Calu3 (cell line): Measurements from ENCODE around the gene KCNA5. TPM values are rescaled to one million over a fixed set of nuclear protein-coding genes. Genes with fewer than 3 reads are reported as not detected.

Experiments
- BruUV-seq: library from RNA; stranded (reverse); fragments of 400-500 nt; replicated peaks from 2 replicates; lab custom pipeline; 2021; lab: Mats Ljungman, UMichigan
- CTCF ChIA-PET: fragments of 300-600 bp; sonication (Branson Sonifier 250); formaldehyde crosslinking; loops from one replicate; lab custom pipeline; 2022; ENCODE audit warnings: antibody characterized with exemption; lab: Charles Lee
- DNase-seq: peaks from one replicate; pipeline ENCODE4 v3.0.0; 2022
- H3K27ac Mint-ChIP-seq: one replicate; pipeline ENCODE4 v1.8.0; 2022; ENCODE audit warnings: mixed read lengths; ENCODE audit not compliant: unreplicated experiment
- H3K27me3 Mint-ChIP-seq: one replicate; pipeline ENCODE4 v1.8.0; 2022; ENCODE audit warnings: mixed read lengths; ENCODE audit not compliant: unreplicated experiment
- H3K36me3 Mint-ChIP-seq: one replicate; pipeline ENCODE4 v1.8.0; 2022; ENCODE audit warnings: mild to moderate bottlenecking, moderate library complexity, mixed read lengths; ENCODE audit not compliant: insufficient read depth, unreplicated experiment
- H3K4me1 Mint-ChIP-seq: one replicate; pipeline ENCODE4 v1.8.0; 2022; ENCODE audit warnings: mild to moderate bottlenecking, low read depth, mixed read lengths; ENCODE audit not compliant: unreplicated experiment
- H3K4me3 Mint-ChIP-seq: one replicate; pipeline ENCODE4 v1.8.0; 2022; ENCODE audit warnings: mild to moderate bottlenecking, low read depth, moderate library complexity, mixed read lengths; ENCODE audit not compliant: unreplicated experiment
- H3K9me3 Mint-ChIP-seq: one replicate; pipeline ENCODE4 v1.8.0; 2022; ENCODE audit warnings: low read depth, mixed read lengths; ENCODE audit not compliant: unreplicated experiment
- intact Hi-C: fragments of 100-400 bp; cut with micrococcal nuclease; formaldehyde crosslinking; loops from one replicate; pipeline ENCODE4 v1.10.0; 2022; ENCODE audit not compliant: unreplicated experiment
- total RNA-seq: library from RNA; stranded (reverse); gene quantifications from 2 replicates; pipeline ENCODE4 v1.2.3, GENCODE V29; 2022
- TF ChIP-seq, protein P1 (sequence below): fragments of 200-600 bp; IDR thresholded peaks from one replicate; pipeline ENCODE4 v1.8.0; 2022; ENCODE audit warnings: antibody characterized with exemption; ENCODE audit not compliant: unreplicated experiment

KCNA5 gene
- total RNA-seq, 1 experiment from 2014 or later, result not detected

- intact Hi-C loops, result loop anchor here (1.0 to 10.0 kb wide), 3 partner anchors 62 to 773 kb away; no protein-coding TSS in a partner anchor
- H3K9me3 Mint-ChIP-seq, result no peaks in the 10 kb centered on the region
- H3K27me3 Mint-ChIP-seq, result peaks cover 84% of the 10 kb centered on the region
- H3K4me1 Mint-ChIP-seq, result no peaks in the 10 kb centered on the region
- DNase-seq, result no peak
- CTCF ChIA-PET, result no interaction called here
- no TSS peak for BruUV-seq
- no peak overlapping the region for H3K27ac Mint-ChIP-seq
- TF ChIP-seq, protein P1, sequence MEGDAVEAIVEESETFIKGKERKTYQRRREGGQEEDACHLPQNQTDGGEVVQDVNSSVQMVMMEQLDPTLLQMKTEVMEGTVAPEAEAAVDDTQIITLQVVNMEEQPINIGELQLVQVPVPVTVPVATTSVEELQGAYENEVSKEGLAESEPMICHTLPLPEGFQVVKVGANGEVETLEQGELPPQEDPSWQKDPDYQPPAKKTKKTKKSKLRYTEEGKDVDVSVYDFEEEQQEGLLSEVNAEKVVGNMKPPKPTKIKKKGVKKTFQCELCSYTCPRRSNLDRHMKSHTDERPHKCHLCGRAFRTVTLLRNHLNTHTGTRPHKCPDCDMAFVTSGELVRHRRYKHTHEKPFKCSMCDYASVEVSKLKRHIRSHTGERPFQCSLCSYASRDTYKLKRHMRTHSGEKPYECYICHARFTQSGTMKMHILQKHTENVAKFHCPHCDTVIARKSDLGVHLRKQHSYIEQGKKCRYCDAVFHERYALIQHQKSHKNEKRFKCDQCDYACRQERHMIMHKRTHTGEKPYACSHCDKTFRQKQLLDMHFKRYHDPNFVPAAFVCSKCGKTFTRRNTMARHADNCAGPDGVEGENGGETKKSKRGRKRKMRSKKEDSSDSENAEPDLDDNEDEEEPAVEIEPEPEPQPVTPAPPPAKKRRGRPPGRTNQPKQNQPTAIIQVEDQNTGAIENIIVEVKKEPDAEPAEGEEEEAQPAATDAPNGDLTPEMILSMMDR, result no peak
- H3K4me3 Mint-ChIP-seq, result no peak overlapping the region
- no peaks in the 10 kb centered on the region for H3K36me3 Mint-ChIP-seq
These were observed 21.7 kb upstream of the KCNA5 start for GRCh38 chr12:5022025-5022424.

DNA sequence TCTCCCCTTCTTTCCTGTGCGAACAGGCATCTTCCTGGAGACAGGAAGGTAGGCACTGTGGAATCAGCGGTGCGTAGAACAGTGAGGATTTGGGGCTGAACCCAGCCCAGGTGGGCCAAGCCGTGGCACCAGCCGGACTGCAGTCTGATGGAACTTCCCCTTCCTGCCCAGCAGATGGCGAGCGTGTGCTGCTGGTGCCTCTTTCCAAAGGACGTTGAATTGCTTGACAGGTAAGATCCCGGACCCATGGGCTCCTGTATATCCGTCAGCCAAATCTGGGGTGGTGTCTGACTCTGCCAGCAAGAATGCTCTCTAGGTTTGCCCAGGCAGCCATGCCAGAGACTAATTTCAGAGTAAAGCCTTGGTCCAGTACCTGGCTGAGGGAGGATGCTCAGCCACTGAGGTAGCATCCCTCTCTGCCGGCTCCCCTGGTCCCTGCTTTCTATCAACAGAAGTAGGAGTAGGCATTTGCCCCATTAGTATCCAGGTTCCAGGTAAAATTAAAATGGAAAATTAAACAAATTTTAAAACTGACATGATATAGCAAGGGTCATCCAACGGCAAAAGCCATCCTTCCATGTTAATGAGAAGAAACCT, 21.1 kb upstream of the KCNA5 start:
- H3K9me3 Mint-ChIP-seq, result no peaks in the 10 kb centered on the region
- H3K27ac Mint-ChIP-seq, result no peak overlapping the region
- BruUV-seq, result no TSS peak
- DNase-seq, result peak; percentile 36
- CTCF ChIA-PET, result no interaction called here
- peaks cover 81% of the 10 kb centered on the region for H3K27me3 Mint-ChIP-seq
- no peaks in the 10 kb centered on the region for H3K36me3 Mint-ChIP-seq
- TF ChIP-seq, protein P1, result peak; percentile 75
- intact Hi-C loops, result loop anchor here (1.0 to 10.0 kb wide), 3 partner anchors 62 to 772 kb away; no protein-coding TSS in a partner anchor
- no peaks in the 10 kb centered on the region for H3K4me1 Mint-ChIP-seq
- H3K4me3 Mint-ChIP-seq, result no peak overlapping the region

DNA sequence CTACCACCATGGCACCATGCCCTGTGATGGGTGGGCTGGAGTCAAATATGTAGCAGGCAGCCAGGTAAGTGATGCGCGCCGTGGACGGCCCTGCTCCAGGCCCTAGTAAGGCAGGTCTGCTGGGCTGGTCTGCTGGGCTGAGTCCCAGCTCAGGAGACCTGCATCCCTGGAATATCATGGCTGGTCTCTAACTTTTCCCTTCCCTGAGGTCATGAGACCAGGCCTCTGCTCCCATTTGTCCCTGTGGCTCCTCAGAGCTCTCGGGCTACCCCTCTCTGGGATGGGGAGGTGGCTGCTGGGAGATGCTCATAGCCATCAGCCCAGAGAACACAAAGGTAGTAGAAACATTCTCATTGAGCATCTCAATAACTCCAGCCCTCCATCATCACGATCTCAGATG, 19.8 kb upstream of the KCNA5 start:
- H3K27me3 Mint-ChIP-seq, result peaks cover 68% of the 10 kb centered on the region

DNA sequence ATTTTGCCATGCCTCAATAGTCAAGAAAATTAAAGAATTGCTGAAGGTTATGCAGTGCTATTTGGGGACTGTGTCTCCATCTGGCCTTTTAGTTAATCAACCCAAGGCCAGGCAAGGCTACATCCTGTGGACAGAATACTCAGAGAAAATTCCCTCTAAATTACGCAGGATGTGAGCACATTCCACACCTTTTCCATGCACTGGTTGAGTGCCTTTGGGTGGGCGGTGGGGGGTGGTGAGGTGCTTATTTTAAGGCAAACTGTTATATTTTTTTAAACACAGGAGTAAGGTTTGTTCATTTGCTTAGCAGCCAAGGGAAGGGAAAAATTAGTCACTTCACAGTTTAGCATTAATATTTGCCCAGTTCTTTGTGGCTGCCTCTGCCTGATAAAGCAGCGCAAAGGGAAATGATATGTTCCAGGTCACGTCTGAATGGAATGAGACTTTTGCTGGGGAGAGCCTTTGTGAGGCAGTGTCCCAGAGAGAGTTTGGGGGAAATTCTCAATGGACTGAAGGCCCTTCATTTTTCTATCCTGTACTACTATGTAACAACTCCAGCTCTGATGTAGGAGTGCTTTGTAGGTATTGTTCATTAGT, 17.2 kb upstream of the KCNA5 start:
- Mint-ChIP-seq H3K27me3 (peaks cover 64% of the 10 kb centered on the region), H3K27ac (no peak overlapping the region), H3K36me3 (no peaks in the 10 kb centered on the region), H3K4me1 (no peaks in the 10 kb centered on the region), H3K4me3 (no peak overlapping the region), H3K9me3 (no peaks in the 10 kb centered on the region)
- BruUV-seq, result no TSS peak
- CTCF ChIA-PET, result interaction anchor here (0.6 kb wide), 1 partner anchor 40 kb away, joined by 3 read pairs; no protein-coding TSS in a partner anchor
- DNase-seq, result no peak
- TF ChIP-seq, protein P1, result no peak
- intact Hi-C loops, result loop anchor here (10.0 kb wide), 1 partner anchor 768 kb away; no protein-coding TSS in a partner anchor

More for the DNA sequence above, 19.8 kb upstream of the KCNA5 start:
- no peak for DNase-seq
- Mint-ChIP-seq H3K27ac (no peak overlapping the region), H3K4me3 (no peak overlapping the region), H3K4me1 (no peaks in the 10 kb centered on the region), H3K9me3 (no peaks in the 10 kb centered on the region), H3K36me3 (no peaks in the 10 kb centered on the region)
- BruUV-seq, result no TSS peak
- intact Hi-C loops, result loop anchor here (5.0 to 10.0 kb wide), 2 partner anchors 418 to 771 kb away; no protein-coding TSS in a partner anchor
- TF ChIP-seq, protein P1, result no peak
- CTCF ChIA-PET, result no interaction called here
